Measurements from ENCODE around the gene LSS. TPM values are rescaled to one million over a fixed set of nuclear protein-coding genes. Genes with fewer than 3 reads are reported as not detected.
A peak's percentile ranks its signal among the peaks of the same experiment; 100 is the strongest.
"Not testable (repeated sequence)": the region's sequence is repeated elsewhere in the genome, so short reads cannot be mapped to it uniquely, and the experiment has no call there.

The LSS gene
- total RNA-seq, 2 donors from 2014 or later: 38.9 to 68.9 TPM

GRCh38 chr21:46148106-46148505, 80.5 kb downstream of the LSS start:
- H3K27ac ChIP-seq: no peak overlapping the region
- no peaks in the 10 kb centered on the region for H3K27me3 ChIP-seq
- peaks cover 12% of the 10 kb centered on the region for H3K4me1 ChIP-seq
- H3K4me3 ChIP-seq: no peak overlapping the region
- no peak for ATAC-seq
- DNase-seq: no peak
- intact Hi-C loops (cut with DNase I): no loop called here
- no peaks in the 10 kb centered on the region for H3K9me3 ChIP-seq
- WGBS, 2 donors: 76 to 80% methylated on average over 11 of the region's 11 CpGs
- H3K36me3 ChIP-seq (replicated peaks in 1 of 2; ENCODE audit: insufficient read depth in 1 of 2, low read depth in 2 of 2): no peaks in the 10 kb centered on the region
- TF ChIP-seq POLR2A (IDR thresholded peaks at IDR 0.05) (no peak), CTCF (IDR thresholded peaks at IDR 0.05) (no peak)

- TF ChIP-seq CTCF (IDR thresholded peaks at IDR 0.05): peak in 4 of 7 experiments; percentile 5 to 31 (median 26)
- intact Hi-C loops (cut with DNase I); H3K27ac ChIP-seq; ATAC-seq; H3K4me1 ChIP-seq; H3K9me3 ChIP-seq; H3K36me3 ChIP-seq (replicated peaks in 1 of 2; ENCODE audit: insufficient read depth in 1 of 2, low read depth in 2 of 2); H3K27me3 ChIP-seq; H3K4me3 ChIP-seq: not testable (repeated sequence)
- WGBS, 2 donors: 74 to 78% methylated on average over 9 to 12 of the region's 12 CpGs
- DNase-seq: peak in 2 of 4 donors; percentile 22 to 55
Observed at GRCh38 chr21:46147429-46147828, 81.1 kb downstream of the LSS start.

GRCh38 chr21:46146856-46147255, 81.7 kb downstream of the LSS start:
- Histone ChIP-seq H3K9me3 (no peaks in the 10 kb centered on the region), H3K36me3 (replicated peaks in 1 of 2; ENCODE audit: insufficient read depth in 1 of 2, low read depth in 2 of 2) (no peaks in the 10 kb centered on the region), H3K4me1 (peaks cover 7% of the 10 kb centered on the region), H3K4me3 (no peak overlapping the region), H3K27ac (no peak overlapping the region), H3K27me3 (no peaks in the 10 kb centered on the region)
- ATAC-seq: no peak
- DNase-seq: no peak
- TF ChIP-seq POLR2A (IDR thresholded peaks at IDR 0.05) (no peak), CTCF (IDR thresholded peaks at IDR 0.05) (no peak)
- intact Hi-C loops (cut with DNase I): no loop called here
- 65 to 71% methylated on average over 13 to 14 of the region's 14 CpGs for WGBS, 2 donors

GRCh38 chr21:46145840-46146691, 82.5 kb downstream of the LSS start:
- H3K4me3 ChIP-seq: no peak overlapping the region

More at GRCh38 chr21:46145840-46146691, 82.5 kb downstream of the LSS start:
- WGBS, 2 donors: 80 to 82% methylated on average over 11 to 34 of the region's 60 CpGs
- H3K27ac ChIP-seq: no peak overlapping the region
- peaks cover 7% of the 10 kb centered on the region for H3K4me1 ChIP-seq
- no peaks in the 10 kb centered on the region for H3K9me3 ChIP-seq
- no peaks in the 10 kb centered on the region for H3K36me3 ChIP-seq (replicated peaks in 1 of 2; ENCODE audit: insufficient read depth in 1 of 2, low read depth in 2 of 2)
- no peak for TF ChIP-seq CTCF (IDR thresholded peaks at IDR 0.05)
- no peak for TF ChIP-seq POLR2A (IDR thresholded peaks at IDR 0.05)
- intact Hi-C loops (cut with DNase I): no loop called here
- no peaks in the 10 kb centered on the region for H3K27me3 ChIP-seq
- no peak for ATAC-seq
- DNase-seq: no peak
